Gastrocnemius medialis (tissue), 4 donors: ENCODE results near the gene CDH23.

Source experiments
- POLR2A ChIP-seq, 2 donors: fragments of 450-650 bp; IDR thresholded peaks; one replicate each; pipeline ENCODE4 v1.6.1; 2017; ENCODE audit warnings: antibody characterized with exemption in 2 of 2, mild to moderate bottlenecking in 2 of 2, moderate library complexity in 2 of 2
- TF ChIP-seq, protein P1 (sequence below), 5 experiments: fragments of 450-650 bp in 3 of 5; fragments of 200-600 bp in 2 of 5; sonication (generic) in 2 of 5; IDR thresholded peaks in 4 of 5; conservative IDR thresholded peaks in 1 of 5; 1 replicate in 4 of 5; 2 replicates in 1 of 5; pipeline ENCODE4 v1.5.1; 2016 to 2019; ENCODE audit warnings: antibody characterized with exemption in 5 of 5, mild to moderate bottlenecking in 3 of 5, moderate library complexity in 3 of 5

GRCh38 chr10:71354776-71355175 lies 41.9 kb upstream of the CDH23 start:
- TF ChIP-seq, protein P1, sequence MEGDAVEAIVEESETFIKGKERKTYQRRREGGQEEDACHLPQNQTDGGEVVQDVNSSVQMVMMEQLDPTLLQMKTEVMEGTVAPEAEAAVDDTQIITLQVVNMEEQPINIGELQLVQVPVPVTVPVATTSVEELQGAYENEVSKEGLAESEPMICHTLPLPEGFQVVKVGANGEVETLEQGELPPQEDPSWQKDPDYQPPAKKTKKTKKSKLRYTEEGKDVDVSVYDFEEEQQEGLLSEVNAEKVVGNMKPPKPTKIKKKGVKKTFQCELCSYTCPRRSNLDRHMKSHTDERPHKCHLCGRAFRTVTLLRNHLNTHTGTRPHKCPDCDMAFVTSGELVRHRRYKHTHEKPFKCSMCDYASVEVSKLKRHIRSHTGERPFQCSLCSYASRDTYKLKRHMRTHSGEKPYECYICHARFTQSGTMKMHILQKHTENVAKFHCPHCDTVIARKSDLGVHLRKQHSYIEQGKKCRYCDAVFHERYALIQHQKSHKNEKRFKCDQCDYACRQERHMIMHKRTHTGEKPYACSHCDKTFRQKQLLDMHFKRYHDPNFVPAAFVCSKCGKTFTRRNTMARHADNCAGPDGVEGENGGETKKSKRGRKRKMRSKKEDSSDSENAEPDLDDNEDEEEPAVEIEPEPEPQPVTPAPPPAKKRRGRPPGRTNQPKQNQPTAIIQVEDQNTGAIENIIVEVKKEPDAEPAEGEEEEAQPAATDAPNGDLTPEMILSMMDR (IDR thresholded peaks at IDR 0.05 in 4 of 5, conservative IDR thresholded peaks at IDR 0.05 in 1 of 5) = no peak
- TF ChIP-seq POLR2A (IDR thresholded peaks at IDR 0.05) = no peak
